Right ventricle myocardium superior (tissue), 1 donor: ENCODE results near the gene TMEM129. TPM values are rescaled to one million over a fixed set of nuclear protein-coding genes. Genes with fewer than 3 reads are reported as not detected.

ENCODE experiments used
- ATAC-seq: fragments of 200-7000 bp; cut with Tn5 transposase; one replicate; pipeline ENCODE4 v1.9.1; 2020; ENCODE audit warnings: mild to moderate bottlenecking; ENCODE audit not compliant: poor library complexity
- DNase-seq: peaks from one replicate; pipeline ENCODE4 v3.0.0-alpha.2; 2020
- intact Hi-C: fragments of 100-400 bp; cut with DNase I; formaldehyde crosslinking; loops from one replicate; pipeline ENCODE4 v1.11.2; 2022
- total RNA-seq: library from RNA; stranded (reverse); fragmentation: NEBNext Ultra II Directional; extraction: Animal tissue kit (Norgen Biotek cat#: 25700); gene quantifications from one replicate; pipeline ENCODE4 v1.2.1, GENCODE V29; 2021
- donor health status: DM: no; HTN: yes; CAD: no; lungs with severe emphysema.

The TMEM129 gene
- total RNA-seq, 1 donor from 2014 or later = 28.6 TPM

DNA sequence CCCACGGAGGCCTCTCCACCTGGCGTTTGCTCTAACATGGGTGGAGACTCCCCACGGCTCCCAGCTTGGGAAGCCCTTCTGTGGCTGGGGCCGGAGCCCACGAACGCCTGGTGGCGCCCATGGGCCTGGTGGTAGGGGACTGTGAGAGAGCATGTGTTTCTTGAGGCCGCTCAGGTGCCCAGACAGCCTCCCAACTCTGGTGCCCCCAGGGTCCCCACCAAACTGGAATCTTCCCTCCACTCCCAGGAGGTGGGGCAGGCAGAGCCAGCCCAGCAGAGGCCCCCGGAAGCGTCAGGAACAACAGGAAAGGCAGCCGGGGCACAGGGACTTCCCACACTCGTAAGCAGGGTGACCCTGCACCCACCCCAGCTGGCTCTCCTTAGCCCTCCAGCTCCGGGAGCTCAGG lies 38.7 kb upstream of the TMEM129 start:
- DNase-seq (no peak), ATAC-seq (no peak)

DNA sequence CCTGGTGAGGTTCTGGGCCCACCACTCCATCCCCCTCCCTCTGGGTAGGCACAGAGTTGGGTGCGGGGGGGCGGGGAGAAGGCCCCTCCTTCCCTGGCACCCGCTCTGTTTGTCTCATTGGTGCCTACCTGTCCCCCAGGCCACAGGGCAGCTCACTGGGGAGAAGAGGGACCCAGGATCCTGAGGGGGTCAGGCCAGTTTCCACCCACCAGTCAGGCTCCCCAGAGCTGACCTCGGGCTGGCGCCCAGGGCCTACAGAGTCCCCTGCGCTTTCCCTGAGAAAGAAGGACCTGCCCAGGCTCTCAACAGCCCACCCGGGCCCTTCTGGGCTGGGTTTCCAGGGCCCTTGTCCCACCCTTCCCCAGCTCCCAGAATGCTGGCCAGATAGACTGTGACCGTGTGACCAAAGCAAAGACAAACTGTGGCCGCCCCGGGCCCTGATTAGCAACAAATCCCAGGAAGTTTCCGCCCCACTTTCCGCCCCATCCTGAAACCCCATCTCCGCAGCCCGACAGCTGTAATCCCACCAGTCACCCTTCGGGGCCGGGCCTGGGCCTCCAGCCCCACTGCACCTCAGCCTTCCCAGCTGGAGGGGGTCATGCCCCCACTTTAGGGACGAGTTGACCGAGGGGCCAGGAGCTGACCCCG lies 38.2 kb upstream of the TMEM129 start:
- no peak for ATAC-seq
- intact Hi-C loops = no loop called here
- DNase-seq = no peak

More for the DNA sequence above, 38.7 kb upstream of the TMEM129 start:
- intact Hi-C loops = no loop called here

DNA sequence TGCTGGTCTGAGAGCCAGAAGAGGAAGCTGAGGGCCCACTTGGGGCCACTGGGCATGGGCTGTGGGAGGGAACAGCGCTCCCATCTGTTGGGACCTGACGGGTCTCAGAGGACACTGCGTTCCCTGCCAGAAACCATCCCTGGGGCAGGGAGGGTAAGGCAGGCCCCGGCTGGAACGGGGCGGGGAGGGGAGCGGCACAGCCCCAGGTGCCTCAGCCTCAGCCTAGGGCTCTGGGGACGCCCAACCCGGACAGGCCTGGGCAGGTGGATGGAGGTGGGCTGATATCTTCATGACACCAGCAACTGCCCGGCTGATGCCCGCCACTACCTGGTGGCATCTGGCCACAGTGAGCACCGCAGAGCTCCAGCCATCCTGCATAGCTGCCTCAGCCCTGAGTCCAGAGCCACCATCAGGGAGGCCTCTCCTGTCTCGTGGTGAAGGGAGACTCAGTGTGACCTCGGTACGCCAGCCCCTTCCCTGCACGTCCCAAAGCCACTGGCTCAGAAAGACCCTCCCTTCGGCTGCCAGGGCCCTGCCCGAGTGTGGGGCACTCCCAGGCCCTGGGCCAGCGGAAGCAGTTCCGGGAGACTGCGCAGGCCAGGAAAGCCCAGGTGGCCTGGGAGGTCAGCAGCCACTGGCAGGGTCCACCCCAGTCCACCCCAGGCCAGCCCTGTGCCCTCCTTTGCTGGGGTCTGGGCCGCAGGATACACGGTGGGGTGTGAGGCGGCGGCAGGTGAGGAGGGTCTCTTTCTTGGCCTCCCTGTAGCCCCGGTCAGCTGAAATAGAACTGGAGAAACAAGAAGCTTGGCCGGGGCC lies 37.4 kb upstream of the TMEM129 start:
- intact Hi-C loops = no loop called here
- ATAC-seq = no peak
- no peak for DNase-seq

DNA sequence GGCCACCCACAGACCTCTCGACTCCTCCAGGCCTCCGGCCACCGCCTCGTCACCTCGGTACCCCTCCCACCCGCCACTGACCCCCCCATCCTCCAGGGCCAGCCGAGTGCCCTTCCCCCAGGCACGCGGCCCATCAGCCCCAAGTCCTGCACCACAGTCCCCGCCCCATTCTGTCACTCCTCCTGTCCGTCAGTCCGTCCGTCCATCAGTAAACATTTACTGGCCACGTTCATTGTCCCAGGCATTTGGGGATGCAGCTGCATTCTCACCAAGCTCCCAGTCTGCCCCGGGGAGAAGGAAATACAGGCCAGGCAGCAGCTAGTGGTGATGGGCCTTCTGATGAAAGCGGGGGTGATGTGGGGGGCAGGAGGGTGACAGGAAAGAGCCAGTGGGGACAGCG lies 36.7 kb upstream of the TMEM129 start:
- ATAC-seq (no peak), DNase-seq (no peak)
- intact Hi-C loops = no loop called here

DNA sequence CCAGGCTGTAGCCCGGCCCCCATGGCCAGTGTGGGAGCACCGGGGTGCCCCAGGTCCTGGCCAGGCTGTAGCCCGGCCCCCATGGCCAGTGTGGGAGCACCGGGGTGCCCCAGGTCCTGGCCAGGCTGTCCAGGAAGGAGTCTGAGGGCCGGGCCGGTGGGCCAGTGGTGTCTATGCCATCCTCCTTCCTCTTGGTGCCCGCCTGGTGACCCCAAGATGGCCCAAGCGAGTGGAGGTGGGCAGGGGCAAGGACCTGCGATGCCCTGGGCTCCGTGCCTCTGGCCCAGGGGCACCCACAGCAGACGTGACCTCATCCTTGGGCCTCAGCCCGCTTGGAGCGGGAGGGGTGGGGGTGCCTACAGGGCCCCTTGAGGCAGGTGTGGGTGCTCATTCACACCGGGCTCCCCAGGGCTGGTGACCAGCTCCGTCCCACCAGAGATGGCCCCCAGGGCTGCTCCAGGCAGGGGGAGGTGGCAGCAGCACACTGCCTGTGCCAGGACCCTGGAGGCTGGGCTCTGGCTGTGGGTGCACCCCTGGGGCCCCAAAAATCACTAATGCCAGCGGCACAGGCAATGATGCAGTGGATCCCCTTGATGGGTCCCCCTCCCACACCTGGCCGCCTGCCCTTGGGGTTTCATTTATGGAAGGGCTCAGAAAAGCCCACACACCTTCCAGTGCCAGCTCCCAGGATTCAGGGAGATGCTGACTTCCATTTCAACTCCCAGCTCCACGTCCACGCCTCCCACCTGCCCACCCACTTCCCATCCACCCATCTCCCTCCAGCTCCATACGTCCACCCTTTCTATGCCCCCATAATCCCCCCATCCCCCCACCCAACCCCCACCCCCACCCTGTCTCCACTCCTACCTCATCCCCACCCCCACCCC lies 36.0 kb upstream of the TMEM129 start:
- intact Hi-C loops = no loop called here
- ATAC-seq (no peak), DNase-seq (no peak)

DNA sequence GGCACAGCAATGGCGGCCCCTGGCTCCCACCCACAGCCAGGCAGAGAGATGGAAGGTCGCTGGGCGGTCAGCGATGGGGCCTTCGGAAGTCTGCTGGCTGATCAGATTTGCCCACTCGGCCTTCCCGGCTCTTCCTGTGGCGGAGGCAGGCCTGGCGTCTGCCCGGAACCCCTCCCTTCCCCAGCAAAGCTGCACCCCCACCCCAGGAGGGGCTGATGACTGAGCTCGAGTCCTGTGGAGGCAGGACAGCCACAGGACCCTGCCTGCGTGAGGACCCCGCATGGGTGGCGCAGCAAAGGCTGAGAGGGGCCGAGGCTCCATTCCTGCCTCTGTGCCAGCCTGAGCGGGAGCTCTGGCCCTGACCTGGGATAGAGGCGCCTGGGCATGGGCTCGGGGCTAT lies 35.0 kb upstream of the TMEM129 start:
- no peak for ATAC-seq
- intact Hi-C loops = no loop called here
- DNase-seq = no peak

DNA sequence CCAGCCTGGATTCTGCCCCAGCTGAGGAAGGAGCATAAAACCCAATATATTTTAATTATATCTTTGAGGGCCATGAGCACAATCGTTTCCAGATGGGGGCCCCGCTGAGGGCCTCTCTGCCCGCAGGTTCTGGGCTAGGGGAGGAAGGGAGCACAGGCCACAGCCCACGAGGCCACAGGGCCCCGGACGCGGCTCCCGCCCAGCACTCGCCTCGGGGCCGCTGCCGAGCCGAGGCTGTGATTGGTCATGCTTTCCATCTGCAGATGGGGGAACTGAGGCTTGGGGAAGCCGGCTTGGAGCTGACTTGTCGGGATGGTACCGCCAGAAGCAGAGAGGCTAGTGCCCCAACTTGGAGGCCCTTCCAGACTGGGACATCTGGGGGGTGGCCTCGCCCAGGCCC lies 34.2 kb upstream of the TMEM129 start:
- ATAC-seq (no peak), DNase-seq (no peak)
- intact Hi-C loops = no loop called here

DNA sequence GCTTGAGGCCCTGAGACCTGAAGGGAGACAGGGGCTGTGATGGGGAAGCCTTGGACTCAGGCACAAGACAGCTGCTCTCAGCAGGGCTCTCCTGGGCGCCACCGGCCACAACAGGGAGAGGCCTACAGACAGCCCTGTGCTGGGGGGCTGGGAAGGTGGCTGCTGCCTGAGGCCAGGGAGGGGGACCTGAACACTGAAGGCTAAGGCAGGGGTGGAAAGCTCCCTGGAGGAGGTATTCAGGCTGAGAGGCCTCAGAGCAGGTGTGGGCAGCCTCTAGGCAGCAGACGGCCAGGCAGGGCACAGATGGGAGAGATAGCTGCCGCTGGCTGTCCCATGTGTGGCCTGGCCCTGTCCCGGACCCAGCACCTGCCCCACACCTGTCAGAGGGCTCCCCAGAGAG lies 33.2 kb upstream of the TMEM129 start:
- intact Hi-C loops = no loop called here
- no peak for DNase-seq
- ATAC-seq = no peak

DNA sequence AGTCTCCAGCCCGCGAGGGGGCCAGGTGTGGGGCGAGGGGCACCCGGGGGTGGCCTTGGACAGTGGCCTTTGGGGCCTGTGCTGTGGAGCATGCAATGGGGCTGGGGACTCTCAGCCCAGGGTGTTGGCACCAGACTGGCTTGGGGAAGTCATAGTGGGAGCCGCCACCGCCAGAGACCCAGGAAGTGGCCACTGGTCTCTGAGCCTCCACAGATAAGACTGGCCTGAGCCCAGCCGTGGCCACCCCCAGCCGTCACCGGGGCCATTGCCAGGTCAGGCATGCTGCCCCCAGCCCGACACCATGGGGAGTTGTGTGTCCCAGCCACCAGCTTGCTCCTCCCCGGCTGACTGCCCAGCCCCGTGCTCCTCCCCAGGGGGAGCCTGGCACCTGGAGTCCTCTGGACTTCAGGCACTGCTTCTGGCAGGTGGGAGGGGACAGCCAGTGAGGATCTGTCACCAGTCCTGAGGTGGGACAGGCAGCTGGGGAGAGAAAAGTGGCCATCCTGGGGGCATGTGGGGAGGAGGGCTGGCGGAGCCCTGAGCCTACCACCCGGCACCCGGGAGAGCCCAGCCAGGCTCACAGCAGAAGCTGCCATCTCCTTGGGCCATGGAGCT lies 32.7 kb upstream of the TMEM129 start:
- ATAC-seq = no peak
- intact Hi-C loops = no loop called here
- no peak for DNase-seq

DNA sequence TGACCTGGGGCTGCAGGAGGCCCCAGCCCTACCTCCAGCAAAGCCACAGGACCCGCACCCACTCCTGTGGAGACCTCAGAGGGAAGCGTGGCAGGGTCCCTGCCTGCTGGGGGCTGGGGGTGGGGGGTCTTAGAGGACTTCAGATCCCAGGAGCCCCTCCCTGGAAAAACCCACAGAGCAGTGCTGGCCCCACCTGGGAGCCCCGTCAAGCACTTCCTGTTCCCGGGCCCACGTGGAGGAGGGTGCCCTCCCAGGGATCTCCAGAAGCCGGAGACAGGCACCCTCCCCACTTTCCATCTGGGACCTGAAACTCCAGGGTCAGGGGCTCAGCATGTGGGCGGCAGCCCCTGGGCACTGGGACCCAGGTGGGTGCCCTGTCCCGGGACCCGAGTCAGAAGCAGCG lies 32.2 kb upstream of the TMEM129 start:
- ATAC-seq = no peak
- intact Hi-C loops = no loop called here
- no peak for DNase-seq

DNA sequence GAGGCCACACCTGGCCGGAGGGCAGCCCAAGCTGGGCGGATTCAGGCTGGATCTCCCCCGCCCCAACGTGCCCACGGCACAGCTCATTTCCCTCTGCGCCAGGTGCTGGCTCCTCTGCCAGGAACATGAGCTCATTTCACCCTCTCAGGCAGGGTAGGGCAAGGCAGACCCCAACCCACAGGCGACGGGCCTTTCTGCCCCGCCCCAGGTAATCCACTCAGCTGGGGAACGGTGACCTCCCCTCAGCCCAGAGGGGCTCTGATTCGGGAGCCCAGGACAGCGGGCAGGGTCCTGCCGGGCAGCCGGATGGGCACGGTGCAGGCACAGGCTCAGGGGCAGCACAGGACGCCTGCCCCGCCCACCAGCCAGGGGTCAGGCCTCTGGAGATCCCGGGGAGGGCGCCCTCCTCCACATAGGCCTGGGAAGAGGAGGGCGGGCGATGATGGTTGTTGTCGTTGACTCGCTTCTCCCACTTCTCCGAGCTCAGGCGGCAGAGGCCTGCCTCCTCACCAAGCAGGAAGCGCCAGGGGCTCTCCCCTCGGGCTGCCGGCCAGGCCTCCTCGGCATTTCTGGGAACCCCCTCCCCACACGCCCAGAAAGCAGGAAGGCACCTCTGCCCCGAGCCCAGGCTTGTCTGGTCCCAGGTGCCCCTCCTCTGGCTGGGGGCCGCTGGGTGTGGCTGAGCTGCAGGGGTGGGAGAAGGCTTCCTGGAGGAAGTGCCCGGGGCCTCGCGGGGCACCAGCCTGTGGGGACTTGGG lies 31.3 kb upstream of the TMEM129 start:
- intact Hi-C loops = no loop called here
- ATAC-seq (no peak), DNase-seq (no peak)

DNA sequence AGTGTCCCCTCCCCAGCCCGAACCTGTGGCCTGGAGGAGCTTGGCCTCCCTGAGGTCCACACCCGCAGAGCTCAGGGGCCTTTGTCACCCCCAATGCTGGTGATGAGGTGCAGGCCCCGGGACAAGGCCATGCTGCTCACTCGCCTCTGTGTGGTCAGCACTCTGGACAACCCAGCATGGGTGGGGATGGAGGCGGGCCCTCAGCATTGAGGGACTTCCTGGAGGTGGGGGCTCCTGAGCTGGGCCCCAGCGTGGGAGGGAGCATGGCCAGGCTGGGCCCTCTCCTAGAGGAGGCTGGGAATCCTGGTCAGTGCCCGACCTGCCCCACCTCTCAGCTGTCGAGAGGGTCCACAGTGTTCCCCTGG lies 30.8 kb upstream of the TMEM129 start:
- DNase-seq = no peak
- ATAC-seq = no peak
- intact Hi-C loops = no loop called here

DNA sequence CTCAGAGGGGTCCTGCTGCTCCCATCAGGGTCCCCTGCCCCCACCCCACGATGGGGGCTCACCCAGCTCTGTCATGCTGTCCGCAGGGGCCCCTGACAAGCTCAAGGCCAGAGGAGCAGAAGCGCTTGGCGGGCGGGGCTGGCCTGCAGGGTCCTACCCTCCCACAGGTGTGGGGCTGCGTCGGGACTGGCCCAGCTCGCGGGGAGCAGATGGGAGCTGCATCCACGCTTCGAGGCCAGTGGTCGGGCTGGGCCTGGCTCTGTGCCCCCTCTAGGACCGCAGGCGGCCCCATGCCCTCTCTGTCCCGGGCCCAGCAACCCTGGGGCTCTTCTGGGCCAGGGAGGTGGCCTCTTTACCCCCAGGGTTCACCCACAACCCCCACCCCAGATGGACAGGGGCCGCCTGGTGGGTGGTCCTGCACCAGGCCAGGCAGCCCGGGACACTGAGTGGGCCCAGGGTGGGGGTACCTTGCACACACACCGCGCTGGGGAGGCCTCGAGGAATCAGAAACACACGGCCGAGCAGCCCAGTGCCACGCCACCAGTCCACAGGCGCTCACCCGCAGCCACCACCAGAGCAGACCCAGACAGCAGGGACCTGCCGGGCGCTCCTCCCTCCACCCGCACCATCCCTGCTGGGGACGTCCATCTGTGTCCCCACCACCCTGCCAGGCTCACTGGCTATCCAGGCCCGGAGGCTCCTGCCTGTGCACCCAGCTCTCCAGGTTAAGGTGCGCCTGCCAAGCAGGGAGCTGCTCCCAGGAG lies 30.2 kb upstream of the TMEM129 start:
- intact Hi-C loops = no loop called here
- DNase-seq (no peak), ATAC-seq (no peak)

DNA sequence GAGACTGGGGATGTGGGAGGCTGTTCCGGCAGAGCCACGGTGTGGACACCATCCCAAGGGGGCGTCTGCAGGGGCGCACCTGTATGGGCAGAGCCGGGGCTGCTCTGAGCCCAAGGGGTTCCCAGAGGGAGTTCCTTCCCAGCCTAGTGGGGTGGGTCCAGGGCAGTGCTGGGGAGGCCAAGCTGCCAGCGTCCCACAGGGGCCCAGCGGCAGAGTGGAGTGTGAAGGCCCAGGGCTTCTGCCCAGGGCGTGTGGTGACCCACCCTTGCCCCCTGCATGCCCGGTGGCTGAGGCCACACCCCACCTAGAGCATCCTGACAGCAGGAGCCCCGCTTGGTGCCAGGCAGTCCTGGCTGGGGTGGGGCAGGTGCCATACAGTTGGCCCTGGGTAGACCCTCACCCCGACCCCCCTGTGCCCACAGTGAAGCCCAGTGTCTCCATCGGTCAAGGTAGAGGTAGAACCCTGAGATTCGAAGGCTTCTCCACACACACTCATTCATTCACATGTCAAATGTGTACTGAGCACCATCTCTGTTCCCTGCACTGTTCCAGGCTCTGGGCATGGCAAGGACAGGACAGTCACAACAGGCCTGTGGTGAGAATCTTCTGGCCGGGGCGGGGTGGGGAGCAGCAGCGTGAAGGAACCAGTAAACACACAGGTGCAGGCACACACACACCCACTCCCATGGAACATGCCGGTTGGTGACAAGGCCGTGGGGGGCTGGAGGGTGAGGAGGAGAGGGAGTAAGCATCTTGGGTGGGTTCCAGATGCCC lies 29.4 kb upstream of the TMEM129 start:
- ATAC-seq = no peak
- intact Hi-C loops = no loop called here

DNA sequence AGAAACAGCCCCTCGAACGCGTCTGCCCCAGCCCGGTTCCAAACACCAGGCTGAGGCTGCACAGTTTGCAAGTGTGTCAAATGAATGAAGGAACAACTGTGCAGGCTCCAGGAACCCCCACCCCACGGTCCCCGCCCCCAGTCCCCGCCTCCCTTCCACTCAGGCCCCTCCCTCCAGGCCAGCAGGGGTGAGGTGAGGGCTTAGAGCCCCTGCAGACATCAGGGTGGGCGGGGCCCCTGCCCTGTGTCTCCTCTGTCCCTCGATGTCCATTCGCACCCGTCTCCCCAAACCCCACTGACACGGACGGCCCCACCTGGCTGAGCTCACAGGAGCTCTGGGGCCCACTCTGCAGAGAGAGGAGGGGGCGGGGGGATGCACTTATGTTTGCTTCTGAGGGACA lies 28.7 kb upstream of the TMEM129 start:
- DNase-seq (no peak), ATAC-seq (no peak)
- intact Hi-C loops = loop anchor here (5.0 kb wide), 1 partner anchor 62 kb away; no protein-coding TSS in a partner anchor

More for the DNA sequence above, 29.4 kb upstream of the TMEM129 start:
- DNase-seq = no peak

DNA sequence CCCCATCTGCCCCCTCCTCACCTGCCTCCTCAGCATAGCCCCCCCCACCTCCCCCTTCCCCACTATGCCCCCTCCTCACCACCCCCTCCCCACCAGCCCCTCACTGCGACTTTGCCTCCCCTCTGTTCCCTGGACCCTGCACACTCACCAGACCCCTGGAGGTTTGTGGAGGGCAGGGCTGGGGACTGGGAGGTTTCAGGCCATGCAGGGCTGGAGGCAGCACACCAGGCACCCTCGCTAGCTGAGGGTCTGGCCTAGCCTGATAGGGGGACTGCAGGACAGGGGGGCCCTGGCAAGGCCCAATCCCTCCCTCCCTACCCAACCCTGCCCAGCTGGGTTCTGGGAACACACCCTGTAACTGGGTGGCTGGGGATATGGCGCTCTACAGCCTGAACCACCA lies 28.2 kb upstream of the TMEM129 start:
- no peak for DNase-seq
- no peak for ATAC-seq
- intact Hi-C loops = loop anchor here (5.0 kb wide), 1 partner anchor 63 kb away; no protein-coding TSS in a partner anchor

DNA sequence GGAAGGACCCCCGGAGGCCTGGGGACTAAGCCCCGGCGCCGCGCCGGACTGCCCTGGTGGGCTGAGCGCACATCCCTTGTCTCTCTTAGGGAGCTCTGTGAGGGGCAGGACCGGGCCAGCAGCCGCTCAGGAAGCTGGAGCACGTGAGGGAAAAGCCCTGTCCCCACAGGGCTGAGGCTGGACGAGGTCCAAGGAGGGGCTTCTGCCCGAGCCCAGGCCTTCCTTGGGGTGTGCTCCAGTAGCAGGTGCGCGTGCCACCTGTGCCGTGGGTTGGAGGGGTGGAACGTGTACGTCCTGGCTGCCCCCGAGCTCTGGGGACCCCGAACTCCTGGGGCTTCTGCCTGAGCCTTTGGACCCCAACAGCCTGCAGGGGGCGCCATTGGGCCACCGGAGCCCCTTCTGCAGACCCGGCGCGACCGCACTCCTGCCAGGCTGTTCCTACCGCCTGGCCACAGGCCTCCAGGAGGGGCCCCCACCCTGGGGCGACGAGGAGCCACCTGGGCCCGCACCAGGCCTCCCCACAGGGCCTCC lies 27.4 kb upstream of the TMEM129 start:
- intact Hi-C loops = loop anchor here (5.0 kb wide), 1 partner anchor 64 kb away; no protein-coding TSS in a partner anchor
- peak; percentile 82 for DNase-seq
- ATAC-seq = peak; percentile 45
